Sigmoid colon (tissue), 4 donors: ENCODE measurements around the gene TENM4.
"Not testable (repeated sequence)": the region's sequence is repeated elsewhere in the genome, so short reads cannot be mapped to it uniquely, and the experiment has no call there.

Experiments
- POLR2A ChIP-seq, 2 donors: fragments of 450-650 bp; IDR thresholded peaks; one replicate each; pipeline ENCODE4 v1.6.1; 2016; ENCODE audit warnings: antibody characterized with exemption in 2 of 2, mild to moderate bottlenecking in 2 of 2, moderate library complexity in 2 of 2
- POLR2AphosphoS5 ChIP-seq, 4 donors: sonication (generic); formaldehyde crosslinking; IDR thresholded peaks; one replicate each; pipeline ENCODE4 v1.6.1; 2017; ENCODE audit warnings: antibody characterized with exemption in 4 of 4
- TF ChIP-seq, protein P1 (sequence below), 4 experiments: fragments of 450-650 bp in 3 of 4; fragments of 200-600 bp in 1 of 4; IDR thresholded peaks; one replicate each; pipeline ENCODE4 v1.5.1; 2016 to 2019; ENCODE audit warnings: antibody characterized with exemption in 4 of 4, mild to moderate bottlenecking in 3 of 4, moderate library complexity in 2 of 4

- not testable (repeated sequence) for TF ChIP-seq POLR2A, POLR2AphosphoS5 (IDR thresholded peaks at IDR 0.05)
- TF ChIP-seq, protein P1, sequence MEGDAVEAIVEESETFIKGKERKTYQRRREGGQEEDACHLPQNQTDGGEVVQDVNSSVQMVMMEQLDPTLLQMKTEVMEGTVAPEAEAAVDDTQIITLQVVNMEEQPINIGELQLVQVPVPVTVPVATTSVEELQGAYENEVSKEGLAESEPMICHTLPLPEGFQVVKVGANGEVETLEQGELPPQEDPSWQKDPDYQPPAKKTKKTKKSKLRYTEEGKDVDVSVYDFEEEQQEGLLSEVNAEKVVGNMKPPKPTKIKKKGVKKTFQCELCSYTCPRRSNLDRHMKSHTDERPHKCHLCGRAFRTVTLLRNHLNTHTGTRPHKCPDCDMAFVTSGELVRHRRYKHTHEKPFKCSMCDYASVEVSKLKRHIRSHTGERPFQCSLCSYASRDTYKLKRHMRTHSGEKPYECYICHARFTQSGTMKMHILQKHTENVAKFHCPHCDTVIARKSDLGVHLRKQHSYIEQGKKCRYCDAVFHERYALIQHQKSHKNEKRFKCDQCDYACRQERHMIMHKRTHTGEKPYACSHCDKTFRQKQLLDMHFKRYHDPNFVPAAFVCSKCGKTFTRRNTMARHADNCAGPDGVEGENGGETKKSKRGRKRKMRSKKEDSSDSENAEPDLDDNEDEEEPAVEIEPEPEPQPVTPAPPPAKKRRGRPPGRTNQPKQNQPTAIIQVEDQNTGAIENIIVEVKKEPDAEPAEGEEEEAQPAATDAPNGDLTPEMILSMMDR (IDR thresholded peaks at IDR 0.05), result not testable (repeated sequence)
Observed at GRCh38 chr11:79190553-79190952, 250.3 kb downstream of the TENM4 start.
